Left forelimb (tissue), 1 donor: ENCODE results near the gene LAYN.

Experiments used
- DNase-seq: peaks from one replicate; pipeline ENCODE4 v3.0.0-alpha.2; 2018; ENCODE audit warnings: low spot score

LAYN gene

GRCh38 chr11:111540114-111540936, at the start of gene LAYN:
TSS of gene LAYN (plus strand) at chr11:111540720. CDS start at chr11:111540844, 124 bp downstream.
- peak; percentile 70 for DNase-seq

- DNase-seq, result no peak
Measured at GRCh38 chr11:111494040-111494439, 46.5 kb upstream of the LAYN start.

GRCh38 chr11:111499483-111499882, 41.0 kb upstream of the LAYN start:
- DNase-seq, result no peak

- DNase-seq, result no peak
Measured at GRCh38 chr11:111500481-111500880, 40.0 kb upstream of the LAYN start.

- no peak for DNase-seq
Measured at GRCh38 chr11:111502611-111503010, 37.9 kb upstream of the LAYN start.

GRCh38 chr11:111510311-111510710, 30.2 kb upstream of the LAYN start:
- no peak for DNase-seq

- DNase-seq, result no peak
Measured at GRCh38 chr11:111512296-111513239, 28.0 kb upstream of the LAYN start, which contains the start of gene BTG4. TSS of gene BTG4 (minus strand) at chr11:111512386. CDS start at chr11:111498776, 13,610 bp downstream.

GRCh38 chr11:111513240-111513605, 27.3 kb upstream of the LAYN start:
- DNase-seq, result no peak

- DNase-seq, result no peak
Measured at GRCh38 chr11:111514216-111515031, 26.1 kb upstream of the LAYN start, which contains the start of gene HOATZ. TSS of gene HOATZ (plus strand) at chr11:111514778. CDS start at chr11:111514785, 7 bp downstream.

GRCh38 chr11:111515591-111515990, 24.9 kb upstream of the LAYN start:
- DNase-seq, result no peak

- no peak for DNase-seq
Measured at GRCh38 chr11:111518668-111519067, 21.9 kb upstream of the LAYN start.

- DNase-seq, result no peak
Measured at GRCh38 chr11:111520560-111520959, 20.0 kb upstream of the LAYN start.

- no peak for DNase-seq
Measured at GRCh38 chr11:111521135-111521534, 19.4 kb upstream of the LAYN start.

- no peak for DNase-seq
Measured at GRCh38 chr11:111522426-111522825, 18.1 kb upstream of the LAYN start.

GRCh38 chr11:111523343-111523742, 17.2 kb upstream of the LAYN start:
- DNase-seq, result no peak

- DNase-seq, result no peak
Measured at GRCh38 chr11:111524056-111524455, 16.5 kb upstream of the LAYN start.

GRCh38 chr11:111525456-111525855, 15.1 kb upstream of the LAYN start:
- no peak for DNase-seq

- no peak for DNase-seq
Measured at GRCh38 chr11:111526501-111526900, 14.0 kb upstream of the LAYN start.

GRCh38 chr11:111527279-111527678, 13.2 kb upstream of the LAYN start:
- DNase-seq, result no peak

- no peak for DNase-seq
Measured at GRCh38 chr11:111528557-111528956, 12.0 kb upstream of the LAYN start.

GRCh38 chr11:111530091-111530490, 10.4 kb upstream of the LAYN start:
- DNase-seq, result no peak

GRCh38 chr11:111531136-111531535, 9.4 kb upstream of the LAYN start:
- DNase-seq, result no peak
